Activated CD8-positive, alpha-beta memory T cell treated with anti-CD3 and anti-CD28 coated beads for 36 hours (primary cell): ENCODE data around the gene MSANTD1. TPM values are rescaled to one million over a fixed set of nuclear protein-coding genes. Genes with fewer than 3 reads are reported as not detected.

Experiments used
- CTCF ChIA-PET: fragments of 350-600 bp; sonication (Branson Sonifier 250); formaldehyde crosslinking; loops from one replicate; lab custom pipeline; 2021; ENCODE audit warnings: antibody characterized with exemption; lab: Charles Lee
- POLR2A ChIA-PET: fragments of 350-600 bp; sonication (Branson Sonifier 250); formaldehyde crosslinking; loops from one replicate; lab custom pipeline; 2021; ENCODE audit warnings: antibody characterized with exemption; lab: Charles Lee
- total RNA-seq, 2 experiments: library from RNA; stranded (reverse); gene quantifications; one replicate each; pipeline ENCODE4 v1.2.3, GENCODE V29; 2021

The MSANTD1 gene
- total RNA-seq, 2 experiments from 2014 or later, result 0.21 to 0.44 TPM

DNA sequence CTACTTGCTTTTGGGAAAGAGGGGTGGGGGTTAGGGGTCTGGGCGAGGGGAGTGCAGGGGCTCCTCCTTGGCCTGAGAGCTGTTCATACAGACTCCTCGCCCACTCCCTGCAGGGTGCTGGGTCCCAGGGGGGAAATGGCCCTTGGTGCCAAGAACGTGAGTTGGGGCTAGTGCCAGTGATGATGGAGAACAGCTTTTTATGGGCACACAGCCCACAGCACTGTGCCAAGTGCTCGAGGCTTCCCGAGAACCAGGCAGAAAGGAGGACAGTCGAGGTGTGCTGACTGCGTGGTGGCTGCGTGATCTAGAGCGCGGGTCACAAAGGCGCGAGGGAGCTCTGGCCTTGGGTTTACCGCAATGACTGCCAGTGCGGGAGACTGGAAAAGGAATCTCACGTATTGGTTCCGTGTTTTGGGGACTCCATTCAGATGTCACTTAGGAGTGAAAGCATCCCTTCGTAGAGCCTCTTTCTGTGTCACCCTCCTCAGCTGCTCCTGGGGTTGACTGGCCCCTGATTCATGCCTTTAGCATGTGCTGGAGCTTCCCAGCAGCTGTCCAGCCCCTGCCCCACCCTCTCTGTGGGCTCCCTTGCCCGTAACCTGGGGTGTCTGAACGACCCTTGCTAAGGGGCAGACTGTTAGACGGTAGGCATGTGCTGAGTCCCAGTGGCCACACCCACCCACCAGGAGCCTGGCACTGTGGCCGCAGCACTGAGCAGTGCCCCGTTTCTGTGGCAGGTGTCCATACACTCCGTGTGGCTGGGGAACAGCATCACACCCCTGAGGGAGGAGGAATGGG is 20.9 kb upstream of the MSANTD1 start:
- ChIA-PET CTCF (no interaction called here), POLR2A (no interaction called here)

DNA sequence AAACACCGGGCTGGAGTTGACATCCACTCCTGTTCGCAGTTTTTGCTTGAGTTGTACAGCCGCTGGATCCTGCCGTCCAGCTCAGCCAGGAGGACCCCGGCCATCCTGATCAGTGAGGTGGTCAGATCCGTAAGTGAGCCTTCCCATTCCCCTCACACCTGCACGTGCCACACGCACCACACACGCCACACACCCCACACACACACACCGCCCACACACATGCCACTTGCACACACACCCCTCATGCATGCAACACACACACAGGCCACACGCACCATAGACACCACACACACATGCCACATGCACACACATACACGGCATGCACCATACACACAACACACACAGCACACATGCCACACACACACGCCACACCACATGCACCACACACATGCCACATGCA is 20.1 kb upstream of the MSANTD1 start:
- POLR2A ChIA-PET, result no interaction called here
- CTCF ChIA-PET, result no interaction called here

DNA sequence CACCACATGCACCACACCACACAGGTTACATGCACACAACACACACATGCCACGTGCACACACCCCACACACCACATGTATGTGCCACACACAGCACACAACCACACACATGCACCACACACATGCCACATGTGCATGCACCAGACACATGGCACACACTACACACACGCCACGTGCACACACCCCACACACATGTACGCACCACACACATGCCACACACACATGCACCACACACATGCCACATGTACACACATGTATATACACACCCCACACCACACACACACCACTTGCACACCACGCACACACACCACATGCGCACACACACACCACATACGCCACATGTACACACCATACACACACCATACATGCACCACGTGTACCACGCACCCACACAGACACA is 19.6 kb upstream of the MSANTD1 start:
- CTCF ChIA-PET, result no interaction called here
- POLR2A ChIA-PET, result no interaction called here

- POLR2A ChIA-PET, result no interaction called here
- CTCF ChIA-PET, result no interaction called here
Measured at GRCh38 chr4:3229964-3230363, 19.0 kb upstream of the MSANTD1 start.

DNA sequence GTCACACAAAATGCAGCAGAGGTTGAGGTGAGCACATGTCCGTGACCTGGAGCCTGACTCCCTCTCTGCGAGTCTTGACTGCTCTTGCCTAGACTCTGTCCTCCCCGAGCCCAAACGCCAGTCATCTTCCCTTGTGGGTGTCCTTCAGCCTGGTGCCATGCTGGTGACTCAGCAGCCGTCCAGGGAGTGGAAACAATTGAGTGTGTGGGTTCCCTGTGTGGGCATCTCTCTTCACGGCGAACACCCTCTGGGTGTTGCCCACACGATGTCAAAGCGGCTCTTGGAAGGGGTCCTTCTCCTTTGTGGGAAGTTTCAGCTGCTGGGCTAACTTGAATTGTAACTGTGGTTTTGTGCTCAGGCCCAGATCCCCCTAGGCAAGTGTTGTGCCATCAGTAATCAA is 17.5 kb upstream of the MSANTD1 start:
- CTCF ChIA-PET, result no interaction called here
- POLR2A ChIA-PET, result no interaction called here

- ChIA-PET POLR2A (no interaction called here), CTCF (no interaction called here)
Measured at GRCh38 chr4:3232001-3232400, 17.0 kb upstream of the MSANTD1 start.

GRCh38 chr4:3232871-3233271 is 16.1 kb upstream of the MSANTD1 start:
- ChIA-PET POLR2A (no interaction called here), CTCF (interaction anchor here (0.6 kb wide), 1 partner anchor 13 kb away, joined by 3 read pairs; no protein-coding TSS in a partner anchor)

DNA sequence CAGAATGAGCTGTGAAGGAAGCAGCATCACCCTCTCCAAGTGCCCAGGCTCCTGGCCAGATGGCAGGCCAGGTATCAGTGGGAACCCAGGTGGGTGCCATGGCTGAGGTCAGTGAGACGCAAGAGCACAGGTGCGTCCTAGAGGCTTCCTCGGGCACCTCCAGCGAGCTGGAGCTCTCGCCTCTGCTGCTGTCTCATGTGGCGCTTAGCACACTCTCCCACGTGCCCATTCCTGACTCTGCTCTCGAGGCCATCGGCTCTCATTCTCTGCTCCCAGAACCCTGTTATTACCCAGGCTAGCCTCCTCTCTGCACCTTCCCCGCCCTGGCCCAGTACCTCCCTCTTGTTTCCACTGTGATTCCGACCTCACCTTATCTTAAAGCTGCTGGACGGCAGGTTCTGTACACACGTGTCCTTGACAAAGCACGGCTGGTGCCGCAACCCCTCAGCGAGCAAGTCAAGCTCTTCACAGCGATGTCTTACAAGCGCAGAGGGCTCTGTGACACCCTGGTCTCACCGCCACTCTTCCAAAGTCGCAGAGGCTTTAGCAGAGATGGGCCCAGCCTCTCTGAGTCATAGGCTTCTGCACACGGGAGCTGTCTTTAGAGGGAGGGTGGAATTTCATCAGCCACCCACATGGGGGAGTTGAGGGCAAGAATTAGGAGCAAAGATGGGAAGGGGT is 15.4 kb upstream of the MSANTD1 start:
- CTCF ChIA-PET, result no interaction called here
- POLR2A ChIA-PET, result no interaction called here

- ChIA-PET POLR2A (no interaction called here), CTCF (no interaction called here)
Measured at GRCh38 chr4:3234171-3235029, 14.6 kb upstream of the MSANTD1 start.

- CTCF ChIA-PET, result no interaction called here
Measured at GRCh38 chr4:3235030-3235345, 14.0 kb upstream of the MSANTD1 start.

DNA sequence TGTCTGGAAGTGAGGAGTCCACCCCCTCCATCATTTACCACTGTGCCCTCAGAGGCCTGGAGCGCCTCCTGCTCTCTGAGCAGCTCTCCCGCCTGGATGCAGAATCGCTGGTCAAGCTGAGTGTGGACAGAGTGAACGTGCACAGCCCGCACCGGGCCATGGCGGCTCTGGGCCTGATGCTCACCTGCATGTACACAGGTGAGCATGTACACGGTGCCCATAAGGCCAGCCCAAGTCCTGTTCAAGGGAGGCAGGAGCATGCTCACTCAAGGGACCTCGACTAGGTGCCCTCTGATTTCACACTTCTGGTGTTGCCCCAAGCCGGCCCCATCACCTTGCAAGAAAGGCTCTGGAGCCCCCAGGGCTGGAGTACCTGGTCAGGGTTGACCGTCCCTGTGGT is 13.4 kb upstream of the MSANTD1 start:
- CTCF ChIA-PET, result no interaction called here

More at GRCh38 chr4:3235030-3235345, 14.0 kb upstream of the MSANTD1 start:
- POLR2A ChIA-PET, result no interaction called here

DNA sequence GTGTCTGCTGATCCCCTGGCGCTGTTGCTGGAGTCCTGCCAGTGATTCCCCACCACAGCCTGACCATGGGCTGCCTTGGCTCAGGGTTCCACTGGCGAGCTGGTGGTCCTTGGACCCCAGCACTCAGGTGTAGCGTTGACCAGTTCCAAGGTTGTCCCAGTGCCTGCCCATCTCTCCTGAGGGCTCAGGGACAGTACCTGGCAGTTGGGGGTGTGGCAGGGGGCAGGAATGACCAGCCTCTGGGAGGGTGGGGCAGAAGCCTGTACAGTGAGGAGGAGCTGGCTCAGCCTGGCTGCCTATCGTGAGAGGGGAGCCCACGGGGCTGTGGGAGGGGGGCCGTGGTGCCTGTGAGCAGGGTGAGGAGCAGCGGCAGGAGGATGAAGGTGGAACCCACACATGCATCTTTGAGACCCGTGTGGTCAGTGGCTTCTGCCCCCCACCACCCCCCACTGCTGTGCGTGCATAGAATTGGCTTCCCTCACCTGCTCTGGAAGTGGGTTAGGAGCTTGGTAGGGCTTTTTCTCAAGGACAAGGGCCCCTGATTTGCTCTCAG is 12.6 kb upstream of the MSANTD1 start:
- CTCF ChIA-PET, result no interaction called here

More for the DNA sequence above, 13.4 kb upstream of the MSANTD1 start:
- POLR2A ChIA-PET, result no interaction called here

DNA sequence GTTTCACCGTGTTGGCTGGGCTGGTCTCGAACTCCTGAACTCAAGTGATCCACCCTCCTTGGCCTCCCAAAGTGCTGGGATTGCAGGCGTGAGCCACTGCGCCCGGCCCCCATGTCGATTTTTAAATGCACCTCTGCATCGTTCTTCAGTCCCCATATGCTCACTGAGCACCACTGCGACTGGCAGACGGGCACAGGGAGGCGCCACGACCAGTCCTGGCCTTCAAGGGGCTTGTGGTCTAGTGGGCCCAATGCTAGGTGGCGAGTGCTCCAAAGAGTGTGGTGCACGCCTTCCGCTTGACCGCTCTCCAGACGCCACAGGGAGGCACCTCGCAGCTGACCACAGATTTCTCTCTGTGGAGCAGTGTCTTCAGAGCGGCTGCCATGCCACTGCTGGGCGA is 11.7 kb upstream of the MSANTD1 start:
- ChIA-PET CTCF (no interaction called here), POLR2A (no interaction called here)

More for the DNA sequence above, 12.6 kb upstream of the MSANTD1 start:
- POLR2A ChIA-PET, result no interaction called here

DNA sequence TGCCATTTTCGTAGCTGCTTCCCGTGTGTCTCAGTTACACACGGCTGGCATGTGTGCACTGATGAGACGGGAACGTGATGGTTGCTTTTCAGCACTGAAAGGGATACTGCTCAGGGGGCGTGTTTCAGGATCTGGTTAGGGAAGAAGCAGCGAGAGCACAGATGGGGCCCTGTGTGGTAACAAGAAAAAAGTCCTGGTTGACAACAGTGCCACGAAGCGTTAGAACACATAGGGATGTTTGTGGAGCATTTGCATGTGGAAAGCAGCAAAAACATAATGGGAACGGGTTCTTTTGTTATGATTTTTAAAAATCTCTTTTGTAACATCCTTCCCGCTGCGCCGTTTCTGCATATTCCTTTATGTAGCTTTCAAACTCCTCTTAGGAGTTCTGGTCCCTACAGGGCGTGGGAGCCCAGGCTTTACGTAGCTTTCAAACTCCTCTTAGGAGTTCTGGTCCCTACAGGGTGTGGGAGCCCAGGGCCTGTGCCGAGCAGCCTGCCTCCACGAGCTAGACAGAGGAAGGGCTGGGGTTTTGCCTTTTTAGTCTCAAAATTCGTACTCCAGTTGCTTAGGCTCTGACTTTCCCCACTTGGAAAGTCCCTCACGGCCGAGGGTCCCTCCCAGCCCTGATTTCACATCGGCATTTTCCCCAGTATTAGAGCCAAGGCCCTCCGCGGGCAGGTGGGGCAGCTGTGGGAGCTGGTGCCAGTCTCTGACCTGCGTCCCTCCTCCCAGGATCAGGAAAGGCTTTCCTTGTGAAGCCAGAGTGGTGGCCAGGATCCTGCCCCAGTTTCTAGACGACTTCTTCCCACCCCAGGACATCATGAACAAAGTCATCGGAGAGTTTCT is 11.0 kb upstream of the MSANTD1 start:
- ChIA-PET POLR2A (no interaction called here), CTCF (no interaction called here)

- POLR2A ChIA-PET, result no interaction called here
- CTCF ChIA-PET, result no interaction called here
Measured at GRCh38 chr4:3238721-3239120, 10.2 kb upstream of the MSANTD1 start.

- ChIA-PET POLR2A (no interaction called here), CTCF (no interaction called here)
Measured at GRCh38 chr4:3239303-3239702, 9.7 kb upstream of the MSANTD1 start.

GRCh38 chr4:3239998-3240920 is 8.7 kb upstream of the MSANTD1 start:
- ChIA-PET POLR2A (no interaction called here), CTCF (no interaction called here)

- ChIA-PET POLR2A (no interaction called here), CTCF (no interaction called here)
Measured at GRCh38 chr4:3240936-3241522, 7.9 kb upstream of the MSANTD1 start.
